BE2C (cell line): ENCODE results near the gene PHF21B.

ENCODE experiments used
- DNase-seq: peaks from one replicate; pipeline ENCODE4 v3.0.0-alpha.2; 2020
- H3K27me3 ChIP-seq: fragments of 250-450 bp; sonication (Bioruptor Pico); 2 replicates; pipeline ENCODE4 v1.5.1; 2020; ENCODE audit warnings: mild to moderate bottlenecking
- H3K36me3 ChIP-seq: fragments of 250-450 bp; sonication (Bioruptor Pico); 2 replicates; pipeline ENCODE4 v1.5.1; 2020; ENCODE audit warnings: mild to moderate bottlenecking
- H3K4me1 ChIP-seq: fragments of 250-450 bp; sonication (Bioruptor Pico); 2 replicates; pipeline ENCODE4 v1.5.1; 2020
- H3K4me3 ChIP-seq: 2 replicates; pipeline ENCODE4 v1.5.1; 2011; ENCODE audit warnings: low read depth, low read length
- H3K9me3 ChIP-seq: fragments of 250-450 bp; sonication (Bioruptor Pico); 2 replicates; pipeline ENCODE4 v1.5.1; 2020
- TF ChIP-seq, protein P1 (sequence below): IDR thresholded peaks from 2 replicates; pipeline ENCODE4 v1.5.1; 2012; ENCODE audit warnings: mild to moderate bottlenecking, low read depth, low read length

PHF21B gene

DNA sequence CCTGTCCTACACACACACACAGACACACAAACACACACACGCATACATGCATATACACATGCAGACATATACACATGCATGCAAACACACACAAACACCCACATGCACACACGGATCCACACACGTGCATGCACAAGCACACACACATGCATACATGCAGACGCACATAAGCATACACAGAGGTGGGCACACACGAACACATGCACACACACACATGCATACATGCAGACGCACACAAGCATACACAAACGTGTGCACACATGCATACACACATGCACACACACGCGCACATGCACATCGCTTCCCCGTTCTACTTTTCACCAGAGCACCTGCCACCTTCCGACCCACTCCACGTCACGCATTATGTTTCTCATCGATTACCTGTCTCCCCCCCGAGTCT is 13.2 kb downstream of the PHF21B start:
- no peak for DNase-seq
- Histone ChIP-seq H3K4me1 (peaks cover 7% of the 10 kb centered on the region), H3K9me3 (no peaks in the 10 kb centered on the region; the same call in 1 of the 2 replicates), H3K27me3 (no peaks in the 10 kb centered on the region), H3K36me3 (peaks cover 22% of the 10 kb centered on the region), H3K4me3 (no peak overlapping the region)
- TF ChIP-seq, protein P1, sequence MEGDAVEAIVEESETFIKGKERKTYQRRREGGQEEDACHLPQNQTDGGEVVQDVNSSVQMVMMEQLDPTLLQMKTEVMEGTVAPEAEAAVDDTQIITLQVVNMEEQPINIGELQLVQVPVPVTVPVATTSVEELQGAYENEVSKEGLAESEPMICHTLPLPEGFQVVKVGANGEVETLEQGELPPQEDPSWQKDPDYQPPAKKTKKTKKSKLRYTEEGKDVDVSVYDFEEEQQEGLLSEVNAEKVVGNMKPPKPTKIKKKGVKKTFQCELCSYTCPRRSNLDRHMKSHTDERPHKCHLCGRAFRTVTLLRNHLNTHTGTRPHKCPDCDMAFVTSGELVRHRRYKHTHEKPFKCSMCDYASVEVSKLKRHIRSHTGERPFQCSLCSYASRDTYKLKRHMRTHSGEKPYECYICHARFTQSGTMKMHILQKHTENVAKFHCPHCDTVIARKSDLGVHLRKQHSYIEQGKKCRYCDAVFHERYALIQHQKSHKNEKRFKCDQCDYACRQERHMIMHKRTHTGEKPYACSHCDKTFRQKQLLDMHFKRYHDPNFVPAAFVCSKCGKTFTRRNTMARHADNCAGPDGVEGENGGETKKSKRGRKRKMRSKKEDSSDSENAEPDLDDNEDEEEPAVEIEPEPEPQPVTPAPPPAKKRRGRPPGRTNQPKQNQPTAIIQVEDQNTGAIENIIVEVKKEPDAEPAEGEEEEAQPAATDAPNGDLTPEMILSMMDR, result no peak

- Histone ChIP-seq H3K27me3 (no peaks in the 10 kb centered on the region), H3K9me3 (no peaks in the 10 kb centered on the region; the same call in 1 of the 2 replicates)
- TF ChIP-seq, protein P1, result no peak
Observed at GRCh38 chr22:44996120-44996519, 13.7 kb downstream of the PHF21B start.

DNA sequence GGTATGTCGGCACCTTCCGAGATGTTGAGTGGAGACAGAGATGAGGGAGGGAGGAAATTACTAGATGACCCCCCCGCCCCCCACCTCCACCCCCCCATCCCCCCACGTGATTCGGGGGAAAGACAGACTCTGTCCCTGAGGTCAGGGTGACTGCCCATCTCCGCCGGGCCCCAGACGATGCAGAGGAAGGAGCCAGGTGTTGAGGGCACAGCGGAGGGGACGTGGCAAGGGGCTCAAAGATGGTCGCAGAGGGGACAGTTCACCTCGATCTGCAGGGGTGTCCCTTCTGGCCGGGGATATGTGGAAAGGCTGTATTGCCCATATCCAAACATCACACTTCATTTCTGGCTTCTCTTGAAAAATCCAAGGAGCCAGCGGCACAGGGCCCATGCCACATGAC is 14.1 kb downstream of the PHF21B start:
- H3K9me3 ChIP-seq, result no peaks in the 10 kb centered on the region; the same call in 1 of the 2 replicates
- TF ChIP-seq, protein P1, result no peak
- no peaks in the 10 kb centered on the region for H3K27me3 ChIP-seq
- peaks cover 12% of the 10 kb centered on the region for H3K36me3 ChIP-seq
- H3K4me3 ChIP-seq, result no peak overlapping the region
- DNase-seq, result no peak
- H3K4me1 ChIP-seq, result peaks cover 7% of the 10 kb centered on the region

More at GRCh38 chr22:44996120-44996519, 13.7 kb downstream of the PHF21B start:
- H3K4me1 ChIP-seq, result peaks cover 7% of the 10 kb centered on the region
- peaks cover 16% of the 10 kb centered on the region for H3K36me3 ChIP-seq
- no peak for DNase-seq
- H3K4me3 ChIP-seq, result no peak overlapping the region

GRCh38 chr22:44995105-44995514 is 14.7 kb downstream of the PHF21B start:
- H3K27me3 ChIP-seq, result no peaks in the 10 kb centered on the region
- no peak overlapping the region for H3K4me3 ChIP-seq
- H3K36me3 ChIP-seq, result peaks cover 8% of the 10 kb centered on the region
- TF ChIP-seq, protein P1, result no peak
- H3K9me3 ChIP-seq, result no peaks in the 10 kb centered on the region; the same call in 1 of the 2 replicates
- peaks cover 7% of the 10 kb centered on the region for H3K4me1 ChIP-seq
- peak; percentile 40 for DNase-seq

- H3K9me3 ChIP-seq, result no peaks in the 10 kb centered on the region; the same call in 1 of the 2 replicates
- peaks cover 6% of the 10 kb centered on the region; the same call in 1 of the 2 replicates for H3K36me3 ChIP-seq
- TF ChIP-seq, protein P1, result no peak
- no peak overlapping the region for H3K4me3 ChIP-seq
- peaks cover 7% of the 10 kb centered on the region for H3K4me1 ChIP-seq
- DNase-seq, result no peak
- no peaks in the 10 kb centered on the region for H3K27me3 ChIP-seq
Observed at GRCh38 chr22:44994399-44995104, 15.3 kb downstream of the PHF21B start.

DNA sequence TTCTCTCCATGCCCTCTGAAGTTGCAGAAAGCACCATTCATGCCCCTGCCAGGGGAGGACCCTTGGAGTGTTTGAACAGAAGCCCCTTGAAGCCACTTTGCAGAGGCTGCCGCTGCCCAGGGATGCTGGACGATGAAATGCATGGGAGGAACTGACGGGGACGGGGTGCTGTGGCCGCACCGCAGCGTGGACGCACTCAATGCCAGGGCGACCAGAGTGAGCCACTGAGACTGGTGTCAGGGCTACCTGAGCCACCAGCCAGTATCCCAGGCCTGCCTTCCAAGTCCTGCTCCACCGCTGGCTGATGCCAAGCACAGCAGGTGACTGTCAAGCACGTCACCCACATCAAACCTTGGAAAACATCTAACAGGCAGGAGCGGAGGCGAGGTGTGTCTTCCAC is 17.6 kb downstream of the PHF21B start:
- Histone ChIP-seq H3K9me3 (no peaks in the 10 kb centered on the region; the same call in 1 of the 2 replicates), H3K4me3 (no peak overlapping the region), H3K36me3 (peaks cover 7% of the 10 kb centered on the region; the same call in 1 of the 2 replicates), H3K4me1 (peaks cover 7% of the 10 kb centered on the region), H3K27me3 (no peaks in the 10 kb centered on the region)
- TF ChIP-seq, protein P1, result no peak
- no peak for DNase-seq
